Measurements from ENCODE around the gene KRT83.

DNA sequence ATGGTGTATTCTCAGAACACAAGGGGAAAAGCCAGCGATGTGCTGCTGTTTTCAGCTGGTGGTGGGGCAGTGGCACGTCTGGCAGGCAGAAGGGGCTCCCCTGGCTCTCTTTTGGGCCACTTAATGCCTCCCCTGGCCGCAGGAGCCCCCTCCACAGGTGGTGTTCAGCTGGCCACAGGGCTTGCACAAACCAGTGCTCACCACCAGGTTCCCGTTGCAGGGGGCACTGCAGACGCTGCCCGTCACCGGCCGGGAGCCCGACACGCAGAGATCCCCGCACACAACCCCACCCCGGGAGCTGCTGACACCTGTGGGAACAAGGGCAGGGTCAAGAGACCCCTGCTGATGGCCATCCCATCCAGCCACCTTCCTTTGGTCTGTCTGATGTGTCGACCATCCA is 6.7 kb downstream of the KRT83 start:
- TF ChIP-seq POLR2AphosphoS5 (IDR thresholded peaks at IDR 0.05; ENCODE audit: insufficient read depth in 1 of 2, low read depth in 1 of 2) (no peak), POLR2A (IDR thresholded peaks at IDR 0.05) (no peak)
- TF ChIP-seq, protein P1, sequence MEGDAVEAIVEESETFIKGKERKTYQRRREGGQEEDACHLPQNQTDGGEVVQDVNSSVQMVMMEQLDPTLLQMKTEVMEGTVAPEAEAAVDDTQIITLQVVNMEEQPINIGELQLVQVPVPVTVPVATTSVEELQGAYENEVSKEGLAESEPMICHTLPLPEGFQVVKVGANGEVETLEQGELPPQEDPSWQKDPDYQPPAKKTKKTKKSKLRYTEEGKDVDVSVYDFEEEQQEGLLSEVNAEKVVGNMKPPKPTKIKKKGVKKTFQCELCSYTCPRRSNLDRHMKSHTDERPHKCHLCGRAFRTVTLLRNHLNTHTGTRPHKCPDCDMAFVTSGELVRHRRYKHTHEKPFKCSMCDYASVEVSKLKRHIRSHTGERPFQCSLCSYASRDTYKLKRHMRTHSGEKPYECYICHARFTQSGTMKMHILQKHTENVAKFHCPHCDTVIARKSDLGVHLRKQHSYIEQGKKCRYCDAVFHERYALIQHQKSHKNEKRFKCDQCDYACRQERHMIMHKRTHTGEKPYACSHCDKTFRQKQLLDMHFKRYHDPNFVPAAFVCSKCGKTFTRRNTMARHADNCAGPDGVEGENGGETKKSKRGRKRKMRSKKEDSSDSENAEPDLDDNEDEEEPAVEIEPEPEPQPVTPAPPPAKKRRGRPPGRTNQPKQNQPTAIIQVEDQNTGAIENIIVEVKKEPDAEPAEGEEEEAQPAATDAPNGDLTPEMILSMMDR (IDR thresholded peaks at IDR 0.05), result no peak
